ENCODE data around the gene SCAF4.

- no peak for TF ChIP-seq CTCF (conservative IDR thresholded peaks at IDR 0.05 in 1 of 2, IDR thresholded peaks at IDR 0.05 in 1 of 2; ENCODE audit: extremely low read depth in 1 of 2, insufficient read depth in 1 of 2, low read depth in 1 of 2, low read length in 2 of 2)
- TF ChIP-seq EZH2 (IDR thresholded peaks at IDR 0.05; ENCODE audit: borderline replicate concordance, low read length): no peak
These were observed 72.7 kb downstream of the SCAF4 start for GRCh38 chr21:31659286-31659535.
